ENCODE data around the gene GULP1.

GULP1 gene

GRCh38 chr2:188526701-188527100 lies 235.0 kb downstream of the GULP1 start:
- H3K27me3 Mint-ChIP-seq (ENCODE audit: low read depth), result no peaks in the 10 kb centered on the region
- peaks cover 9% of the 10 kb centered on the region for H3K36me3 Mint-ChIP-seq (ENCODE audit: low read depth)
- peak overlapping the region; percentile 84 to 98 (median 96) for H3K27ac Mint-ChIP-seq
- H3K4me3 Mint-ChIP-seq, result peak overlapping the region; percentile 1 to 67 (median 55)
- H3K9me3 Mint-ChIP-seq, result no peaks in the 10 kb centered on the region
- H3K4me1 Mint-ChIP-seq, result peaks cover 20% of the 10 kb centered on the region
- no peak for TF ChIP-seq CTCF (IDR thresholded peaks at IDR 0.05; ENCODE audit: unreplicated experiment in 3 of 3)

- Mint-ChIP-seq H3K4me3 (peak overlapping the region; percentile 1 to 67 (median 55)), H3K27me3 (ENCODE audit: low read depth) (no peaks in the 10 kb centered on the region), H3K27ac (peak overlapping the region; percentile 84 to 98 (median 96)), H3K36me3 (ENCODE audit: low read depth) (peaks cover 9% of the 10 kb centered on the region), H3K4me1 (peaks cover 20% of the 10 kb centered on the region), H3K9me3 (no peaks in the 10 kb centered on the region)
- no peak for TF ChIP-seq CTCF (IDR thresholded peaks at IDR 0.05; ENCODE audit: unreplicated experiment in 3 of 3)
Measured at GRCh38 chr2:188527141-188527540, 235.5 kb downstream of the GULP1 start.

- Mint-ChIP-seq H3K4me1 (peaks cover 20% of the 10 kb centered on the region), H3K27ac (peak overlapping the region; percentile 84 to 98 (median 96)), H3K4me3 (peak overlapping the region in 2 of 3 experiments; percentile 55 to 67), H3K36me3 (ENCODE audit: low read depth) (peaks cover 9% of the 10 kb centered on the region), H3K27me3 (ENCODE audit: low read depth) (no peaks in the 10 kb centered on the region), H3K9me3 (no peaks in the 10 kb centered on the region)
- no peak for TF ChIP-seq CTCF (IDR thresholded peaks at IDR 0.05; ENCODE audit: unreplicated experiment in 3 of 3)
Measured at GRCh38 chr2:188527581-188527993, 235.9 kb downstream of the GULP1 start.

- Mint-ChIP-seq H3K9me3 (peaks cover 11% of the 10 kb centered on the region), H3K4me1 (peaks cover 20% of the 10 kb centered on the region), H3K27me3 (ENCODE audit: low read depth) (no peaks in the 10 kb centered on the region), H3K4me3 (no peak overlapping the region), H3K36me3 (ENCODE audit: low read depth) (peaks cover 22% of the 10 kb centered on the region), H3K27ac (no peak overlapping the region)
- no peak for TF ChIP-seq CTCF (IDR thresholded peaks at IDR 0.05; ENCODE audit: unreplicated experiment in 3 of 3)
Measured at GRCh38 chr2:188529710-188530109, 238.0 kb downstream of the GULP1 start.

GRCh38 chr2:188534875-188535274 lies 243.2 kb downstream of the GULP1 start:
- peaks cover 46% of the 10 kb centered on the region for H3K36me3 Mint-ChIP-seq (ENCODE audit: low read depth)
- H3K4me1 Mint-ChIP-seq, result no peaks in the 10 kb centered on the region
- no peak overlapping the region for H3K27ac Mint-ChIP-seq
- TF ChIP-seq CTCF (IDR thresholded peaks at IDR 0.05; ENCODE audit: unreplicated experiment in 3 of 3), result no peak
- peaks cover 30% of the 10 kb centered on the region for H3K9me3 Mint-ChIP-seq
- no peak overlapping the region for H3K4me3 Mint-ChIP-seq
- H3K27me3 Mint-ChIP-seq (ENCODE audit: low read depth), result no peaks in the 10 kb centered on the region

GRCh38 chr2:188551671-188552070 lies 260.0 kb downstream of the GULP1 start:
- Mint-ChIP-seq H3K27me3 (ENCODE audit: low read depth) (no peaks in the 10 kb centered on the region), H3K4me3 (no peak overlapping the region), H3K4me1 (no peaks in the 10 kb centered on the region), H3K27ac (no peak overlapping the region), H3K36me3 (ENCODE audit: low read depth) (peaks cover 17% of the 10 kb centered on the region), H3K9me3 (peaks cover 11% of the 10 kb centered on the region)
- TF ChIP-seq CTCF (IDR thresholded peaks at IDR 0.05; ENCODE audit: unreplicated experiment in 3 of 3), result no peak

All from nephron (organoid).